ENCODE data around the gene ATXN7L1.

The ATXN7L1 gene

DNA sequence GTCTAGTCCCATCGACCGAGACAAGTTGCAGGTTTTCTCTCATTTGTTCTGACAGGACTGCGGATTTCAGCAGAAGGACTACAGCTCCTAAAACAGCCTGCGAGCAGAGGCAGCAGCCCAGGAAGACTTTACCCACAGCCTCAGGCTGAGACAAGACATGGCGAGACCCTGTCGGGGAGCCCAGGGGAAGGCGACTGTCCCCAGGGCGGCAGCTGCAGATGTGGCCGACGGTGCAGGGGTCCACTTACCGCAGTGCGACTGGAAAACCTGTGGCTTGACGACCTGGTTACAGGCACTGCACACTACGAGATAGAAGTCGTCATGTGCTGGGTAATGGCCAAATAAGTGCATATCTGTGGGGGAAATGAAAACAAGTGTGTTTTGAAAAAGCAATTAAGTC is 88.0 kb downstream of the ATXN7L1 start:
- ChIA-PET CTCF (no interaction called here), POLR2A (no interaction called here)
- TF ChIP-seq BHLHE40 (IDR thresholded peaks at IDR 0.05; ENCODE audit: borderline replicate concordance) (no peak), CTBP1 (IDR thresholded peaks at IDR 0.05; ENCODE audit: borderline replicate concordance) (no peak), SUZ12 (IDR thresholded peaks at IDR 0.05) (no peak), SP1 (IDR thresholded peaks at IDR 0.05) (no peak), FOXM1 (IDR thresholded peaks at IDR 0.05; ENCODE audit: borderline replicate concordance) (no peak), ZNF384 (IDR thresholded peaks at IDR 0.05) (no peak), HDGF (IDR thresholded peaks at IDR 0.05; ENCODE audit: borderline replicate concordance) (no peak), ARNT (IDR thresholded peaks at IDR 0.05) (no peak), LEF1 (IDR thresholded peaks at IDR 0.05; ENCODE audit: borderline replicate concordance) (no peak), FOXK2 (IDR thresholded peaks at IDR 0.05) (no peak), NFRKB (IDR thresholded peaks at IDR 0.05) (no peak), ELF4 (IDR thresholded peaks at IDR 0.05) (no peak), TARDBP (IDR thresholded peaks at IDR 0.05) (no peak), FOXA1 (IDR thresholded peaks at IDR 0.05) (no peak)
- TF ChIP-seq, protein P1, sequence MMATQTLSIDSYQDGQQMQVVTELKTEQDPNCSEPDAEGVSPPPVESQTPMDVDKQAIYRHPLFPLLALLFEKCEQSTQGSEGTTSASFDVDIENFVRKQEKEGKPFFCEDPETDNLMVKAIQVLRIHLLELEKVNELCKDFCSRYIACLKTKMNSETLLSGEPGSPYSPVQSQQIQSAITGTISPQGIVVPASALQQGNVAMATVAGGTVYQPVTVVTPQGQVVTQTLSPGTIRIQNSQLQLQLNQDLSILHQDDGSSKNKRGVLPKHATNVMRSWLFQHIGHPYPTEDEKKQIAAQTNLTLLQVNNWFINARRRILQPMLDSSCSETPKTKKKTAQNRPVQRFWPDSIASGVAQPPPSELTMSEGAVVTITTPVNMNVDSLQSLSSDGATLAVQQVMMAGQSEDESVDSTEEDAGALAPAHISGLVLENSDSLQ (IDR thresholded peaks at IDR 0.05): no peak
- no peak for DNase-seq (ENCODE audit: extremely low spot score)

DNA sequence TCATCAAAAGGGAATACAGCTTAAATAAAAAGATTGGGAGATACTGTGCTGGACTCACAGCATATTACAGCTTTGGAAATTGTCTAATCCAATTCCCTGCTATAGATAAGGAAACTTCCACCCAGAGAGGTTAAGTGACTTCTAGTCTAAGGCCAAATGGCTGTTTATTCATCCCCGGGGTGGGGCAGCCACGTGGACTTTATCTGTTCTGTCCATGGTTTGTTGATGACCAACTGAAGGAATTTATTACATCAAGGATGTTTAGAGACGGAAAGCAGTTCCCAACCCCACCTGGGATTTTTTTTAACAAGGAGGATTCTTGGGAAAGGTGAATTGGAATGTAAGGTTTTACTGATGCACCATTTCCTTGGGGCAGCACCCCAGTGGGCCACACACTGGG is 88.6 kb downstream of the ATXN7L1 start:
- CTCF ChIA-PET: no interaction called here
- POLR2A ChIA-PET: no interaction called here
- TF ChIP-seq BHLHE40 (IDR thresholded peaks at IDR 0.05; ENCODE audit: borderline replicate concordance) (no peak), TARDBP (IDR thresholded peaks at IDR 0.05) (no peak), ZNF384 (IDR thresholded peaks at IDR 0.05) (no peak), SUZ12 (IDR thresholded peaks at IDR 0.05) (no peak), SP1 (IDR thresholded peaks at IDR 0.05) (no peak), LEF1 (IDR thresholded peaks at IDR 0.05; ENCODE audit: borderline replicate concordance) (no peak), FOXA1 (IDR thresholded peaks at IDR 0.05) (no peak), ELF4 (IDR thresholded peaks at IDR 0.05) (no peak), ARNT (IDR thresholded peaks at IDR 0.05) (no peak)
- TF ChIP-seq, protein P1 (IDR thresholded peaks at IDR 0.05): no peak

DNA sequence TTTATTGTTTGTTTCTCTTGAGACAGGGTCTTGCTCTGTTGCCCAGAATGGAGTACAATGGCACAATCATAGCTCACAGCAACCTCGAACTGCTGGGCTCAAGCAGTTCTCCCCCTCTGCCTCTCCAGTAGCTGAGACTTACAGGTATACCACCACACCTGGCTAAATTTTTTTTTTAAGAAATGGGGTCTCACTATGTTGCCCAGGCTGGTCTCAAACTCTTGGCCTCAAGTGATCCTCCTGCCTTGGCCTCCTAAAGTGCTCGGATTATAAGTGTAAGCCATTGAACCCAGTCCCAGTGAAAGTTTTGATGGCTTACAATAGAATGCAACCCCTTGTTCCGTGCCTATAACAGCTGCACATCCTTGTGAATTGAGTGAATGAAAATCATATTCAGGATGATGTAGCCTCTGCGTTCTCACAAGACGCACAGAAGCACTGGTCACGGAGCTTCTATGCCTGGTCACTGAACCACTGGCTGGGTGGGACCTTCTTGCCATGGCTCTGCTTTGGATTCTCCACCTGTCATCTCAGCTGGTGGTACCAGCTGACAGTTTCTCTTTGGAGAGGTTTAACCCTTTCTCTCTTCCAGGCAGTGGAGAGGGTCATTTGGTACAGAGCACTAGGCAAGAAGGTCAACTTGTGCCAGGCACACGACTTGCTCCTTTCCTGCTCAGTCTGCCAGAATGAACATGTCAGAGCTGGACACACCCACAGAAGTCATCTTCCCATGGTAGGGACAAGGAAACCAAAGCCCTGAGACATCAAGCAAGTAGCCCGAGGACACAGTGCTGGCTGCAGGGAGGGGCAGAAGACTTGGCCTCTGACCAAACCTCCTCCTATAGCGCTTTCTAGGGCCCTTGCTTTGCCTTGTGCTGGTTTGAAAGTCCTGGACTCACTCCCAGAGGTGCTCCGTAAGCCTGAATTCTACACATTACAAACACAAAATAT is 89.6 kb downstream of the ATXN7L1 start:
- CTCF ChIA-PET: interaction anchor here (1.6 kb wide), 1 partner anchor 255 kb away, joined by 4 read pairs; no protein-coding TSS in a partner anchor
- TF ChIP-seq SUZ12 (IDR thresholded peaks at IDR 0.05): no peak
- TF ChIP-seq FOXM1 (IDR thresholded peaks at IDR 0.05; ENCODE audit: borderline replicate concordance): no peak
- TF ChIP-seq LEF1 (IDR thresholded peaks at IDR 0.05; ENCODE audit: borderline replicate concordance): no peak
- no peak for TF ChIP-seq ARNT (IDR thresholded peaks at IDR 0.05)
- TF ChIP-seq FOXA1 (IDR thresholded peaks at IDR 0.05): no peak
- TF ChIP-seq SP1 (IDR thresholded peaks at IDR 0.05): no peak
- TF ChIP-seq, protein P1 (IDR thresholded peaks at IDR 0.05): no peak
- TF ChIP-seq CTBP1 (IDR thresholded peaks at IDR 0.05; ENCODE audit: borderline replicate concordance): no peak
- TF ChIP-seq ELF4 (IDR thresholded peaks at IDR 0.05): no peak
- DNase-seq (ENCODE audit: extremely low spot score): no peak
- POLR2A ChIA-PET: no interaction called here

More for the DNA sequence above, 88.6 kb downstream of the ATXN7L1 start:
- DNase-seq (ENCODE audit: extremely low spot score): no peak

DNA sequence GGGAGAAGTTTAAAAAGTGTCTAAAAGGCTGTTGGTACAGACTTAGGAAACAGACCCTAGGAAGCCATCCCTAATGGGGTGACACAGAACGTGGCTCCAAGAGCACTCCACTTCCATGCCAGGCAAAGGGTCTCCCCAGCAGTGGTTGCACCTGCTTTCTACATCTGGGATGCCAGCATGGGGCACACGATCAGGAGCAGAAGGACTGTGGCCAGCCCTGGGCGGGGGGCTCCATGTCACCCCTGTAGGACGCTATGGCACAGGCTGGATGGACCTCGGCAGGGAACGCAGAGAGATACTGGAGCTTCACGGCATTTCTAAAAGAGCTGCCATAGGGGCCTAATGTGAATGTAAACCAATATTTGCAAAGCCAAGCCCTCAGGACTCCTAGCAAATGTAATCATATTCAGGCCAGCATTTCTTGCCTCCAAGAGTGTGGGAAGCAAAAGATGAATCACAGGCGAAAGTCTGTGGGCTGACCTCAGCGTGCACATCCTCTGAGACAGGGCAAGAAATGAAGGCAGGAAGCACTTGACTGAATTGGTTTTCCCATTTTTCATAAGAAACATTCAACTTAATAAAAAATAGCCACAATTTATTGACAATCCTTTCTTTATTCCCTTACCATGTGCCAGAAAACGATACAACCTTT is 93.9 kb downstream of the ATXN7L1 start:
- DNase-seq (ENCODE audit: extremely low spot score): no peak
- TF ChIP-seq L3MBTL2 (conservative IDR thresholded peaks at IDR 0.05) (no peak), NFRKB (IDR thresholded peaks at IDR 0.05) (no peak), FOXK2 (IDR thresholded peaks at IDR 0.05) (no peak), FOXM1 (IDR thresholded peaks at IDR 0.05; ENCODE audit: borderline replicate concordance) (no peak), SP1 (IDR thresholded peaks at IDR 0.05) (no peak), FOXA1 (IDR thresholded peaks at IDR 0.05) (no peak), BHLHE40 (IDR thresholded peaks at IDR 0.05; ENCODE audit: borderline replicate concordance) (no peak), TARDBP (IDR thresholded peaks at IDR 0.05) (no peak)
- POLR2A ChIA-PET: no interaction called here
- CTCF ChIA-PET: no interaction called here

GRCh38 chr7:105779856-105780780 is 96.3 kb downstream of the ATXN7L1 start:
- TF ChIP-seq NFRKB (IDR thresholded peaks at IDR 0.05) (no peak), SUZ12 (IDR thresholded peaks at IDR 0.05) (no peak), CTBP1 (IDR thresholded peaks at IDR 0.05; ENCODE audit: borderline replicate concordance) (no peak), HDGF (IDR thresholded peaks at IDR 0.05; ENCODE audit: borderline replicate concordance) (no peak), FOXM1 (IDR thresholded peaks at IDR 0.05; ENCODE audit: borderline replicate concordance) (no peak), FOXA1 (IDR thresholded peaks at IDR 0.05) (no peak), FOXK2 (IDR thresholded peaks at IDR 0.05) (no peak), ARNT (IDR thresholded peaks at IDR 0.05) (no peak), LEF1 (IDR thresholded peaks at IDR 0.05; ENCODE audit: borderline replicate concordance) (no peak), SP1 (IDR thresholded peaks at IDR 0.05) (no peak), ZNF384 (IDR thresholded peaks at IDR 0.05) (no peak), ELF4 (IDR thresholded peaks at IDR 0.05) (no peak), BHLHE40 (IDR thresholded peaks at IDR 0.05; ENCODE audit: borderline replicate concordance) (no peak)
- TF ChIP-seq, protein P1 (IDR thresholded peaks at IDR 0.05): no peak
- DNase-seq (ENCODE audit: extremely low spot score): no peak
- POLR2A ChIA-PET: no interaction called here
- CTCF ChIA-PET: no interaction called here

All from HEK293T (cell line).